GM21381 (cell line): Measurements from ENCODE around the gene GMPS.
A peak's percentile ranks its signal among the peaks of the same experiment; 100 is the strongest.
"Not testable (repeated sequence)": the region's sequence is repeated elsewhere in the genome, so short reads cannot be mapped to it uniquely, and the experiment has no call there.

Experiments used
- ATAC-seq: cut with Tn5 transposase; IDR thresholded peaks from one replicate; pipeline ENCODE4 v1.9.1; 2021; ENCODE audit warnings: mild to moderate bottlenecking, moderate library complexity; ENCODE audit not compliant: unreplicated experiment

The GMPS gene

DNA sequence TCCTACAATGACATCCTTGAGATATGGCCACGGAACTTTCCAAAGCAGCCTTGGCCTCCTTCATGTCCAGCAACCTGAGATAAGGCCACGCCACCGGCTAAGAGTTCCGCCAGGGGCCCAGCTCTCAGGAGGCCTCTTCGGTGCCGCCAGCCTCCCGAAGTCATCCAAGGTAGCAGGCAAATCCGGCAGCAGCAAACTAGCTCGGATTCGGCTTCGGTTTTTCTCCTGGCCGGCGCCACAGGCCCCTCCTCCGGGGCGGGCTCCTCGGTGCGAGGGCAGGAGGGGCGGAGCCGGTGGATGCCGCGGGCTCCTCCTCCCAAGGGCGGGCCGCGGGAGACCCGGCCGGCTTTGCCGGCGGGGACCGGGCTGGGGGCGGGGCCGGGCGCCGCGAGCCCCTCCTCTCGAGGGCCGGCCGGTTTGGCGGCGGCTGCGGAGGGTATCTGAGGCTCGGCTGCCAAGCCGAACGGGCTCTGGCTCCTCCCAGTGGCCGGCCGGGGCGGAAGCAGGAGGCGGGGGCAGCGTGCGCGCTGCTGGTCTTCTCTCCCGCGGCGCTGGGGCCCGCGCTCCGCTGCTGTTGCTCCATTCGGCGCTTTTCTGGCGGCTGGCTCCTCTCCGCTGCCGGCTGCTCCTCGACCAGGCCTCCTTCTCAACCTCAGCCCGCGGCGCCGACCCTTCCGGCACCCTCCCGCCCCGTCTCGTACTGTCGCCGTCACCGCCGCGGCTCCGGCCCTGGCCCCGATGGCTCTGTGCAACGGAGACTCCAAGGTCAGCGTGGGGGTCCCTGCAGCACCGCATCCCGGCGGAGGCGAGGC is at the start of gene GMPS:
TSS of gene GMPS (plus strand) at position 518 of the 812 bp plus-strand sequence. CDS start at position 739, 221 bp downstream.
- ATAC-seq, result peak; percentile 88

DNA sequence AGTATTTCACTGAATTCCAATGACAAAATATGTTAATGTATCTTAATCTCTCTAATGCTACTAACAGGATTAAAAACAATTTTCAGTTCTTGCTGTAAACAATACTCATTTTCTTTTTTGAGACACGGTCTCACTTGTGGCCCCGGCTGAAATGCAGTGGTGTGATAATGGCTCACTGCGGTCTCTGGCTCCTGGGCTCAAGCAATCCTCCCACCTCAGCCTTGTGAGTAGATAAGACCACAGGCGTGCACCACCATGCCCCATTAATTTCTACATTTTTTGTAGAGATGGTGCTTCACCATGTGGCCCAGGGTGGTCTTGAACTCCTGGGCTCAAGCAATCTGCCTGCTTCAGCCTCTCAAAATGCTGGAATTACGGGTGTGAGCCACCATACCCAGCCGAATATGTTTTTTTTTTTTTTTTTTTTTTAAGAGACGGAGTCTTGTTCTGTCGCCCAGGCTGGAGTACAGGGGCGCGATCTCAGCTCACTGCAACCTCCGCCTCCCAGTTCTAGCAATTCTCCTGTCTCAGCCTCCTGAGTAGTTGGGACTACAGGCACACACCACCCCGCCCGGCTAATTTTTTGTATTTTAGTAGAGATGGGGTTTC is 41.9 kb upstream of the GMPS start:
- ATAC-seq, result not testable (repeated sequence)

DNA sequence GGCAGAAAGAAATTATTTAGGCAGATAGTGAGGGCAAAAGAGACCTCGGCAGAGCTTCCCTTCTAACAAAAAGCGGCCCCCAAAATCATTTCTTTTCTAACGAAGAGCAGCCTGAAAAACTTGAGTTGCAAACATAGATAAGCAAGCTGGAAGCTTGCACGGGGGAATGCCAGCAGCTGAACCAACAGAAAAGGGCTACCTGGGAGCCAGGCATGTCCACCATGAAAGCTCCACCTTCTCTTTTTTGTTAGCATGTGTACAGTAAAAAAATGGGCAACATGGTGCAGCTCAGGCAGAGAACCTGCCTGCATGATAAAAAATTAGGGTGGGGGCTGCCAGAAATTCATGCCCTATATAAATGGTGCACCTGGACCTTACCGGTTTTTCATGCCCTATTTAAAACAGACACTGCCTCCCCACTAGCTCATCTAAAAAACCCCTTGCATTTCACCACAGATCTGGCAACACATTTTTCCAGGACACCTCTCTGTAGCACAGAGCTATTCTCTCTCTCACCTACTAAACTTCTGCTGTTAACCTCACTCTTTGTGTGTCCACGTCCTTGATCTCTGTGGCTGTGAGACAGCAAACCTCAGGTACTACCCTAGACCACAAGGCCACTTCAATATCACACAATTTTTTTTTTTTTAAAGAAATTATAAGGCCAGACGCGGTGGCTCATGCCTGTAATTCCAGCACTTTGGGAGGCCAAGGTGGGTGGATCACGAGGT is 34.9 kb upstream of the GMPS start:
- ATAC-seq, result no peak

DNA sequence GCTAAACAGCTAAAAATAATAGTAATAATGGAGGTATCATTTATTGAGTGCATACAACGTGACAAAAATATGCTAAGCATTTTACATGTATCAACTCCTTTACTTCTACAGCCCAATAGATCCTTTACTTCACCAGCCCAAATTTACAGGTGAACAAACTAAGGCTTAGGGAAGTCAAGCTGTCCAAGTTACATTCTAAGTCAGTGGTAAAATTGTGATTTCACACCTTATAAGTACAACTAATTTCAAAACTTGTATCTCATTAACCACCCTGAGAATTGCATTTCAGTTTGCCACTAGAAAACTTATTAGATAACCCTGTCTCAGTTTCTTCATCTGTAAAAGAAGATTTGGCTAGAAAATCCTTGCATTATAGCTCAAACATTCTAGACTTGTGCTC is 26.9 kb upstream of the GMPS start:
- no peak for ATAC-seq

GRCh38 chr3:155846119-155846518 is 24.3 kb upstream of the GMPS start:
- no peak for ATAC-seq

GRCh38 chr3:155847993-155848392 is 22.5 kb upstream of the GMPS start:
- no peak for ATAC-seq

- not testable (repeated sequence) for ATAC-seq
Observed at GRCh38 chr3:155849404-155849803, 21.0 kb upstream of the GMPS start.

GRCh38 chr3:155852341-155852740 is 18.1 kb upstream of the GMPS start:
- no peak for ATAC-seq

- no peak for ATAC-seq
Observed at GRCh38 chr3:155853214-155854140, 17.0 kb upstream of the GMPS start.

- ATAC-seq, result peak; percentile 92
Observed at GRCh38 chr3:155854141-155854940, 16.1 kb upstream of the GMPS start, which contains the start of gene SLC33A1. TSS of gene SLC33A1 (minus strand) at chr3:155854427. CDS start at chr3:155853997, 430 bp downstream.

DNA sequence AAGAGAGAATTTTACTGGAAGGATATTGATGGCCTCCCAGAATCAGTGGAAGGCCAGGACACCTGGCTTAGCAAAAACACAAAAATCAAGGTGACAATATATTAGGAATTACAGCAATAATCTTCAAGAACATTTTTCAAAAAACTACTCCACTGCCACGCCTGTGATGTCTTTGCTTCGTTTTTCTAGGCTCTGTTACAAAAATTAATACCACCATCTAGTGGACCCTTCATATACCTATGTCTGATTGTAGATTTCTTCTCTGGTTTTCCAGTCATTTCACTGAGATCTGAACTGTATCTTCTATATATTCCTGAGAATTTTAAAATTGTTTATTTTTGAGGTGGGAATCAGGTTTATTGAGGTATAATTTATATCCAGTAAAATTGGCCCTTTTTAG is 10.6 kb upstream of the GMPS start:
- no peak for ATAC-seq

GRCh38 chr3:155860424-155860823 is 10.0 kb upstream of the GMPS start:
- ATAC-seq, result not testable (repeated sequence)

DNA sequence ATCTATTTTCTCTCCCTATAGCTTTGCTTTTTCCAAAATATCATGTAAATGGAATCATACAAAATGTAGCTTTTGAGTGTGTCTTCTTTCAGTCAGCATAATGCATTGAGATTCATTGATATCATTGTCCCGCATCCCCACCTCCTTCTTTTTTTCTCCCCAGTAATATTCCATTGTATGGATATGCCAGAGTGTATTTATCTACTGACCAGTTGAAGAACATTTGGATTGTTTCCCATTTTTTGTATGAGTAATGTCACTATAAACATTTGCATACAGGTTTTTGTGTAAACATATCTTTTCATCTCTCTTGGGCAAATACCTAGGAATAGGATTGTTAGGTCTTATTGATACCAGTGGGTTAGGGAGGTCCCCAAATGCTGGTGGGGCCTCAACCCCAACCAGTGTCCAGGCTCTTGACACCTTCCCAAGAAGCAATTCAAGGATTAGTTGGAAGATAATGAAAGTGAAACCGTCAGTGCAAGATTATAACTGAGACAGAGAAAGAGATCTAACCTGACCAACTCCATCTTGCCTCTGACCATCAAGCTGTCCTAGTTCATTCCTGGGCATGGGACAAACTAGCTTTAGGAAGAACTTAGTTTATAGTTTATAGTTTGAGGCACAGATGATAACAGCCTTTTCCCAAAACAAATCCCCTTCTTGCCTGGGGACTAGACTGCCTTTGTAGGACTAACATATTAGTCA is 8.8 kb upstream of the GMPS start:
- ATAC-seq, result no peak

GRCh38 chr3:155862290-155862982 is 8.0 kb upstream of the GMPS start:
- not testable (repeated sequence) for ATAC-seq

- ATAC-seq, result no peak
Observed at GRCh38 chr3:155863072-155863784, 7.2 kb upstream of the GMPS start.

- ATAC-seq, result no peak
Observed at GRCh38 chr3:155869691-155870090, 759 bp upstream of the GMPS start.

DNA sequence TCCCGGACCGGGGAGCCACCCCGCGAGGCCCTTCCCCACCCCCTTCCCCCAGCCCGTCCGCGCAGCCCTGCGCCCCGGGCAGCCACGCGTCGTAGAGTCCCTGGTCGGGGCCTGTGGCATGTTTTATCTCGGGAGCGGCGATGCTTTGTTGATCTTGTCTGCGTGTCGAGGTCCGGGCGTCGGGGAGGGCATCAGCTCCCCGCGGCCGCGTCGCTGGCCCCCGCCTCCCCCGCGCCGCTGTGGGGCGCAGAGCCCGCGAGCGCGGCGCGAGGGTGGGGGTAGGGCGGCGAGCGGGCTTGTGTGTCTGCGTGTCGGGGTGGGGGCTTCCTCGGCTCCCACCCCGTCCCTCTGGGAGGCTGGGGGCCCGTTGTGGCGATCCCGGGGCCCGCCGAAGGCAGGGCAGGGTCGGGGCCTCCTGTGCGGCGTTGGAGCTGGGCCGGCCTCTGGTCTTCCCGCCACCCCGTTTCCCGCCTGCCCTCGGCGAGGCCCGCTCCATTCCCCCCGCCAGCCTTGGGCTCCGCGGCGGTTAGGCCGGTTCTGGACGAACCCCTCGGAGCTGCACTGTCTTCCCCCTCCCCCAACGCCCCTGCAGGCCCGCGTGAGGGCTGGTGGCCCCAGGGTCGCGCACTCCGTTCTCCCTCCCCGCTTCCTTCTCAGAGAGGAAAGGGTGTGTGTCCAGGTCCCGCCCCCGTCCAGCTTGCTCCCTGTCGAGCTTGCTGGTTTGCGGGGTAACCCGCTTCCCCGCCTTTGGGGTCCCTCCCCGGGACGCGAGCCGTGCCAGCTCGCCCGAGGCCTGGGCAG is 695 bp downstream of the GMPS start:
- peak; percentile 25 for ATAC-seq
